ENCODE data around the gene TAPBP. TPM values are rescaled to one million over a fixed set of nuclear protein-coding genes. Genes with fewer than 3 reads are reported as not detected.
A peak's percentile ranks its signal among the peaks of the same experiment; 100 is the strongest.

TAPBP gene
- total and polyA plus RNA-seq, 10 donors: 42.6 to 292 (median 262) TPM

DNA sequence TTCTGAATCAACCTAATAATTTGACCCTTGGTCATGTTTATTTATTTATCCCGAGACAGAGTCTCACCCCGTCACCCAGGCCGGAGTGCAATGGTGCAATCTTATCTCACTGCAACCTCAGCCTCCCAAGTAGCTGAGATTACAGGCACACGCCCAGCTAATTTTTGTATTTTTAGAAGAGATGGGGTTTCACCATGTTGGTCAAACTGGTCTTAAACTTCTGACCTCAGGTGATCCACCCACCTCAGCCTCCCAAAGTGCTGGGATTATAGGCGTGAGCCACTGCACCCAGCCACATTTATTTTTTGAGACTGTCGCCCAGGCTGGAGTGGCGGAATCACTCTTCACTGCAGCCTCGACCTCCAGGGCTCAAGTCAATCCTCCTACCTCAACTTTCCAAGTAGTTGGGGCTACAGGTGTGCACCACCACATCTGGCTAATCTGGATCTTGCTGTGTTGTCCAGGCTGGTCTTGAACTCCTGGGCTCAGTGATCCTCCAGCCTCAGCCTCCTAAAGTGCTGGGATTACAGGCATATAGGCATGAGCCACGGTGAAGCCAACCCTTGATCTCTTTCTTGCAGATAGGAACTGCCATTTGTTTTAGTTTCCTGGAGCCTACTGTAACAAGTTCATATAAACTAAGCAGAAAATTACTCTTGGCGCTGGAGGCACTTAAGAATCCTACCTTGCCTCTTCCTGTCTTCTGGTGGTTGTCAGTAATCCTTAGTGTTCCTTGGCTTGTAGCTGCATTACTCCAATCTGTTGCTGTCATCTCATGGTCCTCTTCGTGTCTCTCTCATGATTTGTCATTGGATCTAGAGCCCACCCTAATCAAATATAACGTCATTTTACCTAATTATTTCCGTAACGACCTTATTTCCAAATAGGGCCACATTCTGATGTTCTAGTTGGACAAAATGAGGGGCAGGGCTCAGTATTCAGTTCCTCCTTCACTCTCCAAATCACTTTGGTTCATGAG is 39.7 kb downstream of the TAPBP start:
- TF ChIP-seq, protein P1, sequence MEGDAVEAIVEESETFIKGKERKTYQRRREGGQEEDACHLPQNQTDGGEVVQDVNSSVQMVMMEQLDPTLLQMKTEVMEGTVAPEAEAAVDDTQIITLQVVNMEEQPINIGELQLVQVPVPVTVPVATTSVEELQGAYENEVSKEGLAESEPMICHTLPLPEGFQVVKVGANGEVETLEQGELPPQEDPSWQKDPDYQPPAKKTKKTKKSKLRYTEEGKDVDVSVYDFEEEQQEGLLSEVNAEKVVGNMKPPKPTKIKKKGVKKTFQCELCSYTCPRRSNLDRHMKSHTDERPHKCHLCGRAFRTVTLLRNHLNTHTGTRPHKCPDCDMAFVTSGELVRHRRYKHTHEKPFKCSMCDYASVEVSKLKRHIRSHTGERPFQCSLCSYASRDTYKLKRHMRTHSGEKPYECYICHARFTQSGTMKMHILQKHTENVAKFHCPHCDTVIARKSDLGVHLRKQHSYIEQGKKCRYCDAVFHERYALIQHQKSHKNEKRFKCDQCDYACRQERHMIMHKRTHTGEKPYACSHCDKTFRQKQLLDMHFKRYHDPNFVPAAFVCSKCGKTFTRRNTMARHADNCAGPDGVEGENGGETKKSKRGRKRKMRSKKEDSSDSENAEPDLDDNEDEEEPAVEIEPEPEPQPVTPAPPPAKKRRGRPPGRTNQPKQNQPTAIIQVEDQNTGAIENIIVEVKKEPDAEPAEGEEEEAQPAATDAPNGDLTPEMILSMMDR (IDR thresholded peaks at IDR 0.05 in 8 of 11, conservative IDR thresholded peaks at IDR 0.05 in 3 of 11): no peak
- TF ChIP-seq POLR2AphosphoS5 (IDR thresholded peaks at IDR 0.05) (no peak), POLR2A (IDR thresholded peaks at IDR 0.05) (no peak)
- DNase-seq: no peak
- H3K4me3 ChIP-seq: peak overlapping the region in 2 of 8 donors; percentile 82 to 94
- no peaks in the 10 kb centered on the region for H3K27me3 ChIP-seq (replicated peaks in 1 of 7)
- H3K36me3 ChIP-seq: peaks cover 0 to 58% (median 38%) of the 10 kb centered on the region in 6 donors
- WGBS, 5 donors: 54 to 68% (median 56%) methylated on average over 14 of the region's 14 CpGs
- H3K4me1 ChIP-seq: peaks cover 66 to 91% (median 86%) of the 10 kb centered on the region in 6 donors
- intact Hi-C loops (cut with DNase I; ENCODE audit: low total_unique reads): no loop called here
- H3K9me3 ChIP-seq: no peaks in the 10 kb centered on the region
- peak overlapping the region in 4 of 8 donors; percentile 20 to 99 (median 96) for H3K27ac ChIP-seq

DNA sequence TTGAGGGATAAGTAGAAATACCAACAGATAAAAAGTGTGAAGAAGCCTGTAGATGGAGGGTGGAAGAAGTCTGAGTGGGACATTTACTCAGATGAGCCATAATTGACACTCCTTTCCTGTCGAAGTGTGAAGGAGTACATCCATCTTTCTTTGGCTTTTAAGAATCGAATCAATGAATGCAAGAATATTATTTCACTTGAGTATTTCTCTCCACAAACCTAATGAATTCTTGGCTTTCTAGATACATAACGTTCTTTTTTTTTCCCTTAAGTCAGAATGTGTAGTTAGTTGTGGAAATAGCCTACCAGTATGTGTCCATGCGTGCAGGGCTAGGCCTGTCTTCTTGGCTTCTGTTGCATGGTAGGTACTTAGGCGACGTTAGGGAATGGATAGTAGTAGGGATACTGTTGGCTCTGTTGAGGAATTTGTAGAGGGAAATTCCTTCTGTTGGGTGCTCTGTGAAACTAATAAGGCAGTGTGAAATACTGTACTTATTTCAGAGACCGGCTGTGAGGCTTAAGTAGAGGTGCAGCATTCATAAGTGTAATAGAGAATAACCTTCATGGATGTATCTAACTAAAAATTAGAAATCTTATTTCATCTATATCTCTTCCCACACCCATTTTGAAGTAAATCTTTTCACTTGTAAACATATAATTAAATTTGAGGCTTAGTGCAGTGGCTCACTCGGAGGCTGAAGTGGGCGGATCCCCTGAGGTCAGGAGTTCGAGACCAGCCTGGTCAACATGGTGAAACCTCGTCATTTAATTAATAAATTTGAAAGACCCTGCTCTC is 40.6 kb downstream of the TAPBP start:
- Histone ChIP-seq H3K9me3 (no peaks in the 10 kb centered on the region), H3K4me1 (peaks cover 57 to 90% (median 79%) of the 10 kb centered on the region in 6 donors), H3K27ac (peak overlapping the region in 6 of 8 donors; percentile 91 to 99 (median 96)), H3K27me3 (replicated peaks in 1 of 7) (no peaks in the 10 kb centered on the region), H3K36me3 (peaks cover 3 to 58% (median 40%) of the 10 kb centered on the region in 6 donors), H3K4me3 (peak overlapping the region; percentile 63 to 94 (median 80))
- intact Hi-C loops (cut with DNase I; ENCODE audit: low total_unique reads): no loop called here
- WGBS, 5 donors: 45 to 67% (median 53%) methylated on average over 11 of the region's 11 CpGs
- TF ChIP-seq POLR2AphosphoS5 (IDR thresholded peaks at IDR 0.05) (no peak), POLR2A (IDR thresholded peaks at IDR 0.05) (no peak)
- TF ChIP-seq, protein P1 (IDR thresholded peaks at IDR 0.05 in 8 of 11, conservative IDR thresholded peaks at IDR 0.05 in 3 of 11): no peak
- no peak for DNase-seq

DNA sequence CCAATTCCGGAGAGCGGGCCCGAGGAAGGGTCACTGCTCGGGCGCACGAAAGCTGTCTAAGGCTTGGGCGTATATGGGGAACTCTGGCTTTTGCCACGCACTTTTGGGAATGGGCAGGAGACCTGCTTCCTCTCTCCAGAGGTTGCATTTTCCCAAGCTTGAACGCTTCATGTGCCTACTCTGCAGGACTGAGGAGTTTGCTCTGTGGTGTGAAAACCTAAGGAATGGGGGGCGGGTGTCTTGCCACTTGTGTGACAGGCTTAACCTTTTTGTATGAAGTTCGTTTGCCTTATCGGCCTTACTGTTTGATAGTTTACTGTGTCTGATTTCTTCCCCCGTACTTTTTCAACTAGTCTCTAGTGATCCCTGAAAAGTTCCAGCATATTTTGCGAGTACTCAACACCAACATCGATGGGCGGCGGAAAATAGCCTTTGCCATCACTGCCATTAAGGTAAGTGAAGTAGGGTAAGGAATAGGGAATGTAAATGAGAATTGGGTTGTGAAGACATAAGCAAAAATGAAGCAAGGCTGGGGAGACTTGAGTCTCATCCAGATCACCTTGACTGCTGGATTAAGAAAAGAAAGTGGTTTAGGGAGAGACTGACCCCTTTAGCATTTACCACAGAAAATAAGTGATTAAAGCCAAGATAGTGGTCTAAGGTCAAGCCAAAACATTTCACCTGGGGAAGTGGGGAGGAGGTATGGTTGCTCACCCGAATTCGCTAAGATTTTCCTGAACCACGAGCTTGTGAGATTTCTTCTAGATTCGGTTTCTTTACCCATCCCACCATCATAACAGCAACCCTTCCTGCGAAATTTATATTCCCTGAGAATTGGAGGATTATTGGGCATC is 41.4 kb downstream of the TAPBP start:
- Histone ChIP-seq H3K27me3 (replicated peaks in 1 of 7) (no peaks in the 10 kb centered on the region), H3K27ac (peak overlapping the region; percentile 91 to 99 (median 96)), H3K9me3 (no peaks in the 10 kb centered on the region), H3K4me1 (peaks cover 51 to 83% (median 71%) of the 10 kb centered on the region in 6 donors), H3K4me3 (peak overlapping the region; percentile 63 to 94 (median 80)), H3K36me3 (peaks cover 6 to 63% (median 49%) of the 10 kb centered on the region in 6 donors)
- no peak for DNase-seq
- TF ChIP-seq, protein P1 (IDR thresholded peaks at IDR 0.05 in 8 of 11, conservative IDR thresholded peaks at IDR 0.05 in 3 of 11): no peak
- TF ChIP-seq POLR2AphosphoS5 (IDR thresholded peaks at IDR 0.05) (no peak), POLR2A (IDR thresholded peaks at IDR 0.05) (no peak)
- intact Hi-C loops (cut with DNase I; ENCODE audit: low total_unique reads): no loop called here
- 8 to 11% (median 10%) methylated on average over 22 of the region's 22 CpGs for WGBS, 5 donors

Measured in spleen (tissue), 11 donors.